DOHH2 (cell line): ENCODE results near the gene ATP8A2.

Experiments used
- H3F3A ChIP-seq: fragments of 200-600 bp; sonication (generic), shearing (Covaris generic); 2 replicates; pipeline ENCODE4 v1.6.0; 2016; ENCODE audit warnings: antibody characterized with exemption, mild to moderate bottlenecking; ENCODE audit not compliant: control insufficient read depth, insufficient read depth
- H3K27ac ChIP-seq: fragments of 200-600 bp; sonication (generic); 2 replicates; pipeline ENCODE4 v1.5.1; 2014; ENCODE audit warnings: low read depth, mild to moderate bottlenecking, low read length, moderate library complexity
- H3K27me3 ChIP-seq: fragments of 200-600 bp; sonication (generic); 2 replicates; pipeline ENCODE4 v1.6.1; 2014; ENCODE audit warnings: mild to moderate bottlenecking, low read length, mixed read lengths; ENCODE audit not compliant: control insufficient read depth
- H3K36me3 ChIP-seq: fragments of 200-600 bp; sonication (generic); 2 replicates; pipeline ENCODE4 v1.6.1; 2014; ENCODE audit warnings: mild to moderate bottlenecking, low read length, moderate library complexity, mixed read lengths; ENCODE audit not compliant: control insufficient read depth
- H3K4me1 ChIP-seq: fragments of 200-600 bp; sonication (generic); 2 replicates; pipeline ENCODE4 v1.6.1; 2014; ENCODE audit warnings: mild to moderate bottlenecking, low read length, mixed read lengths; ENCODE audit not compliant: control insufficient read depth
- H3K4me2 ChIP-seq: fragments of 200-600 bp; sonication (generic); 2 replicates; pipeline ENCODE4 v1.6.0; 2014; ENCODE audit warnings: mild to moderate bottlenecking, low read length, moderate library complexity
- H3K4me3 ChIP-seq: fragments of 200-600 bp; sonication (generic); 2 replicates; pipeline ENCODE4 v1.5.1; 2014; ENCODE audit warnings: mild to moderate bottlenecking, low read length, mixed read lengths
- H3K79me2 ChIP-seq: fragments of 200-600 bp; sonication (generic); 2 replicates; pipeline ENCODE4 v1.6.1; 2014; ENCODE audit warnings: mild to moderate bottlenecking, low read length, mixed read lengths; ENCODE audit not compliant: control insufficient read depth
- H3K9me2 ChIP-seq: fragments of 200-600 bp; sonication (generic); replicated peaks from 2 replicates; pipeline ENCODE4 v1.6.1; 2014; ENCODE audit warnings: mild to moderate bottlenecking, low read length, mixed read lengths; ENCODE audit not compliant: control insufficient read depth
- H3K9me3 ChIP-seq: fragments of 200-600 bp; sonication (generic); 2 replicates; pipeline ENCODE4 v1.6.1; 2014; ENCODE audit warnings: antibody characterized with exemption, low read length, mixed read lengths; ENCODE audit not compliant: control insufficient read depth, insufficient read depth
- H4K20me1 ChIP-seq: fragments of 200-600 bp; sonication (generic); 2 replicates; pipeline ENCODE4 v1.6.0; 2014; ENCODE audit warnings: low read depth, mild to moderate bottlenecking, antibody characterized with exemption, low read length, moderate library complexity; ENCODE audit not compliant: control insufficient read depth, insufficient read depth
- CTCF ChIP-seq: fragments of 200-600 bp; sonication (generic); IDR thresholded peaks from one replicate; pipeline ENCODE4 v1.5.1; 2014; ENCODE audit warnings: antibody characterized with exemption, mild to moderate bottlenecking, low read depth, low read length; ENCODE audit not compliant: poor library complexity, severe bottlenecking
- EZH2phosphoT487 ChIP-seq: fragments of 200-600 bp; sonication (generic); IDR thresholded peaks from 2 replicates; pipeline ENCODE4 v1.6.1; 2017; ENCODE audit warnings: borderline replicate concordance, mild to moderate bottlenecking, antibody characterized with exemption, low read length, moderate library complexity, mixed read lengths

ATP8A2 gene

GRCh38 chr13:25604106-25604505 is 232.3 kb downstream of the ATP8A2 start:
- no peaks in the 10 kb centered on the region; the same call in 1 of the 2 replicates for H3K27me3 ChIP-seq
- H3K9me2 ChIP-seq: no peaks in the 10 kb centered on the region
- no peak overlapping the region for H3K4me3 ChIP-seq
- H3K4me1 ChIP-seq: no peaks in the 10 kb centered on the region
- no peaks in the 10 kb centered on the region for H4K20me1 ChIP-seq
- no peaks in the 10 kb centered on the region for H3F3A ChIP-seq
- no peaks in the 10 kb centered on the region for H3K9me3 ChIP-seq
- TF ChIP-seq CTCF (no peak), EZH2phosphoT487 (no peak)
- H3K27ac ChIP-seq: no peak overlapping the region
- no peak overlapping the region for H3K4me2 ChIP-seq
- no peaks in the 10 kb centered on the region for H3K79me2 ChIP-seq
- H3K36me3 ChIP-seq: no peaks in the 10 kb centered on the region

GRCh38 chr13:25607096-25607495 is 235.3 kb downstream of the ATP8A2 start:
- Histone ChIP-seq H3K4me3 (no peak overlapping the region), H3F3A (no peaks in the 10 kb centered on the region), H3K9me3 (no peaks in the 10 kb centered on the region), H3K27ac (no peak overlapping the region), H3K27me3 (no peaks in the 10 kb centered on the region), H3K79me2 (no peaks in the 10 kb centered on the region), H3K4me2 (no peak overlapping the region), H4K20me1 (no peaks in the 10 kb centered on the region), H3K9me2 (no peaks in the 10 kb centered on the region), H3K4me1 (no peaks in the 10 kb centered on the region), H3K36me3 (no peaks in the 10 kb centered on the region)
- TF ChIP-seq CTCF: no peak
- TF ChIP-seq EZH2phosphoT487: no peak

GRCh38 chr13:25608181-25608580 is 236.4 kb downstream of the ATP8A2 start:
- Histone ChIP-seq H3K4me1 (no peaks in the 10 kb centered on the region), H4K20me1 (no peaks in the 10 kb centered on the region), H3K4me2 (no peak overlapping the region), H3F3A (no peaks in the 10 kb centered on the region), H3K79me2 (no peaks in the 10 kb centered on the region), H3K27me3 (no peaks in the 10 kb centered on the region), H3K4me3 (no peak overlapping the region), H3K9me3 (no peaks in the 10 kb centered on the region), H3K27ac (no peak overlapping the region), H3K9me2 (no peaks in the 10 kb centered on the region), H3K36me3 (no peaks in the 10 kb centered on the region)
- no peak for TF ChIP-seq EZH2phosphoT487
- no peak for TF ChIP-seq CTCF

GRCh38 chr13:25616674-25617073 is 244.9 kb downstream of the ATP8A2 start:
- no peaks in the 10 kb centered on the region for H3F3A ChIP-seq
- TF ChIP-seq EZH2phosphoT487 (no peak), CTCF (no peak)
- H3K79me2 ChIP-seq: no peaks in the 10 kb centered on the region
- no peaks in the 10 kb centered on the region for H3K36me3 ChIP-seq
- no peak overlapping the region for H3K27ac ChIP-seq
- no peaks in the 10 kb centered on the region for H3K4me1 ChIP-seq
- no peaks in the 10 kb centered on the region for H3K9me3 ChIP-seq
- no peak overlapping the region for H3K4me3 ChIP-seq
- H3K27me3 ChIP-seq: no peaks in the 10 kb centered on the region
- no peak overlapping the region for H3K4me2 ChIP-seq
- no peaks in the 10 kb centered on the region for H4K20me1 ChIP-seq
- H3K9me2 ChIP-seq: no peaks in the 10 kb centered on the region
